Vagina (tissue), 2 donors: ENCODE results near the gene APBB2.

Source experiments
- POLR2A ChIP-seq, 2 donors: fragments of 450-650 bp; IDR thresholded peaks; one replicate each; pipeline ENCODE4 v1.6.1; 2017; ENCODE audit warnings: antibody characterized with exemption in 2 of 2, mild to moderate bottlenecking in 2 of 2, moderate library complexity in 2 of 2
- POLR2AphosphoS5 ChIP-seq, 2 donors: sonication (generic); formaldehyde crosslinking; IDR thresholded peaks; one replicate each; pipeline ENCODE4 v1.9.0; 2017; ENCODE audit warnings: antibody characterized with exemption in 2 of 2, mild to moderate bottlenecking in 2 of 2, low read depth in 1 of 2; ENCODE audit not compliant: insufficient read depth in 1 of 2

DNA sequence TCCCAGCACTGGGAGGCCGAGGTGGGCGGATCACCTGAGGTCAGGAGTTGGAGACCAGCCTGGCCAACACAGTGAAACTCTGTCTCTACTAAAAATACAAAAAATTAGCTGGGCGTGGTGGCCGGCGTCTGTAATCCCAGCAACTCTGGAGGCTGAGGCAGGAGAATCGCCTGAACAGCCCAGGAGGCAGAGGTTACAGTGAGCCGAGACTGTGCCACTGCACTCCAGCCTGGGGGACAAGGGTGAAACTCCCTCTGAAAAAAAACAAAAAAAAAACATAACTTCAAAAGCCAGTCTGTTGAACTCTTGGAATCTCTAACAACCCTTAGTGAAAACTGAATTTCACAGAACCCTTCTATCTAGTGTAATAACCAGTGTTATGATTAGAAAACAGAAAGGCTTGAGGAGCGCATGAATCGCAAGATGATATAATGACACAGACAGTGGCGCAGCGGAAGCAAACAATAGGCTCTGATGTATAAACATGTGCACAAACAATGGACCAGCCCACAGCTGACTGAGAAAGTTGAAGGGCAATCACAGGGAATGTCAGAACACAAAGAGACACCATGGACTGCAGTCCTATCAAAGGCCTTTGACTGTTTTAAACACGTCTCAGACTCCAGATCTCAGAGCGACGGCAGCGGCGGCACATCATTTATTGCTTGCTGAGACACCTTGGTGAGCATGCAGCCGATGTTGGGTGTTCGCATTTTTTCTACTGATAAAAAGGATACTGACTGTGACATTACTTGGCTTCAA, 383.0 kb downstream of the APBB2 start:
- TF ChIP-seq POLR2AphosphoS5 (IDR thresholded peaks at IDR 0.05; ENCODE audit: insufficient read depth in 1 of 2, low read depth in 1 of 2), result no peak
- no peak for TF ChIP-seq POLR2A (IDR thresholded peaks at IDR 0.05)
